CD4-positive, alpha-beta T cell (primary cell): ENCODE data around the gene PRELID2. TPM values are rescaled to one million over a fixed set of nuclear protein-coding genes. Genes with fewer than 3 reads are reported as not detected.

Experiments used
- ATAC-seq: fragments of 200-7000 bp; cut with Tn5 transposase; one replicate; pipeline ENCODE4 v1.10.0; 2022; ENCODE audit warnings: mild to moderate bottlenecking; ENCODE audit not compliant: poor library complexity
- CTCF ChIA-PET: fragments of 350-600 bp; sonication (Branson Sonifier 250); formaldehyde crosslinking; loops from one replicate; lab custom pipeline; 2021; ENCODE audit warnings: antibody characterized with exemption, inconsistent platforms; lab: Charles Lee
- POLR2A ChIA-PET: fragments of 350-600 bp; sonication (Branson Sonifier 250); formaldehyde crosslinking; loops from one replicate; lab custom pipeline; 2021; ENCODE audit warnings: antibody characterized with exemption, inconsistent platforms; lab: Charles Lee
- DNase-seq, 14 experiments: peaks; one replicate each; pipeline ENCODE4 v3.0.0-alpha.2; 2013 to 2020; ENCODE audit warnings: mixed read lengths in 2 of 14
- H3K27ac ChIP-seq, 2 donors: one replicate each; pipeline versions ENCODE4 v1.5.1 to v1.7.0; 2013; ENCODE audit warnings: low read length in 2 of 2, low read depth in 1 of 2, mild to moderate bottlenecking in 1 of 2
- H3K27me3 ChIP-seq, 2 experiments: 1 replicate in 1 of 2; 2 replicates in 1 of 2; pipeline versions ENCODE4 v1.6.1 to v1.7.0; 2013; ENCODE audit warnings: low read length in 2 of 2, control low read depth in 1 of 2, mild to moderate bottlenecking in 1 of 2, moderate library complexity in 1 of 2; ENCODE audit not compliant: insufficient read depth in 2 of 2, control insufficient read depth in 1 of 2
- H3K36me3 ChIP-seq: one replicate; pipeline ENCODE4 v1.6.1; 2013; ENCODE audit warnings: low read length, control low read depth; ENCODE audit not compliant: insufficient read depth
- H3K4me1 ChIP-seq: one replicate; pipeline ENCODE4 v1.6.1; 2013; ENCODE audit warnings: low read length, control low read depth; ENCODE audit not compliant: insufficient read depth
- H3K4me3 ChIP-seq: one replicate; pipeline ENCODE4 v1.5.1; 2013; ENCODE audit warnings: mild to moderate bottlenecking, low read length, moderate library complexity
- H3K9me3 ChIP-seq, 2 experiments: 1 replicate in 1 of 2; 2 replicates in 1 of 2; pipeline versions ENCODE4 v1.6.1 to v1.7.0; 2013; ENCODE audit warnings: low read length in 2 of 2, mild to moderate bottlenecking in 2 of 2, control low read depth in 1 of 2, moderate library complexity in 1 of 2; ENCODE audit not compliant: control insufficient read depth in 1 of 2, insufficient read depth in 1 of 2
- H3K27ac Mint-ChIP-seq: one replicate; pipeline ENCODE4 v1.8.0; 2020; ENCODE audit warnings: mixed read lengths
- H3K27me3 Mint-ChIP-seq: one replicate; pipeline ENCODE4 v1.8.0; 2021; ENCODE audit warnings: mixed read lengths
- H3K36me3 Mint-ChIP-seq: one replicate; pipeline ENCODE4 v1.8.0; 2021; ENCODE audit warnings: low read depth, mixed read lengths
- H3K4me1 Mint-ChIP-seq: one replicate; pipeline ENCODE4 v1.8.0; 2021; ENCODE audit warnings: low read depth, mixed read lengths
- H3K4me3 Mint-ChIP-seq: one replicate; pipeline ENCODE4 v1.8.0; 2020; ENCODE audit warnings: mild to moderate bottlenecking, mixed read lengths
- H3K9me3 Mint-ChIP-seq: one replicate; pipeline ENCODE4 v1.8.0; 2020; ENCODE audit warnings: mixed read lengths
- CTCF ChIP-seq: fragments of 200-600 bp; IDR thresholded peaks from one replicate; pipeline ENCODE4 v1.8.0; 2022; ENCODE audit warnings: antibody characterized with exemption, mild to moderate bottlenecking
- intact Hi-C, 2 experiments: fragments of 100-400 bp; cut with DNase I in 1 of 2; cut with micrococcal nuclease in 1 of 2; formaldehyde crosslinking; loops; one replicate each; pipeline versions ENCODE4 v1.15.1 to v1.9.0; 2023 to 2025; cut with DNase I, micrococcal nuclease
- total RNA-seq, 174 experiments: library from RNA in 2 of 174; stranded (reverse) in 2 of 174; gene quantifications; one replicate each; pipeline ENCODE4 v1.2.3 and lab custom pipeline; 2021 to 2026

The PRELID2 gene
- total RNA-seq, 2 experiments from 2014 or later: 0.44 to 0.56 TPM

GRCh38 chr5:145752534-145752933, 82.6 kb downstream of the PRELID2 start:
- POLR2A ChIA-PET: no interaction called here
- CTCF ChIA-PET: no interaction called here
- no peak for TF ChIP-seq CTCF
- Mint-ChIP-seq H3K4me3 (no peak overlapping the region), H3K4me1 (no peaks in the 10 kb centered on the region), H3K27me3 (no peaks in the 10 kb centered on the region), H3K36me3 (no peaks in the 10 kb centered on the region), H3K9me3 (peaks cover 3% of the 10 kb centered on the region), H3K27ac (no peak overlapping the region)
- intact Hi-C loops: no loop called here
- H3K27me3 ChIP-seq: no peaks in the 10 kb centered on the region
- H3K4me3 ChIP-seq: no peak overlapping the region
- H3K9me3 ChIP-seq: no peaks in the 10 kb centered on the region
- no peak for DNase-seq
- no peaks in the 10 kb centered on the region for H3K4me1 ChIP-seq
- H3K27ac ChIP-seq: no peak overlapping the region
- no peaks in the 10 kb centered on the region for H3K36me3 ChIP-seq
- no peak for ATAC-seq

GRCh38 chr5:145750199-145750598, 84.9 kb downstream of the PRELID2 start:
- Histone ChIP-seq H3K27ac (no peak overlapping the region), H3K4me3 (no peak overlapping the region), H3K9me3 (no peaks in the 10 kb centered on the region), H3K36me3 (no peaks in the 10 kb centered on the region), H3K27me3 (no peaks in the 10 kb centered on the region), H3K4me1 (no peaks in the 10 kb centered on the region)
- no peak overlapping the region for H3K27ac Mint-ChIP-seq
- peaks cover 3% of the 10 kb centered on the region for H3K9me3 Mint-ChIP-seq
- H3K4me1 Mint-ChIP-seq: no peaks in the 10 kb centered on the region
- intact Hi-C loops: no loop called here
- POLR2A ChIA-PET: no interaction called here
- TF ChIP-seq CTCF: no peak
- ATAC-seq (no peak), DNase-seq (no peak)
- CTCF ChIA-PET: no interaction called here
- H3K27me3 Mint-ChIP-seq: no peaks in the 10 kb centered on the region
- no peaks in the 10 kb centered on the region for H3K36me3 Mint-ChIP-seq
- no peak overlapping the region for H3K4me3 Mint-ChIP-seq

GRCh38 chr5:145743396-145744061, 91.6 kb downstream of the PRELID2 start:
- no peaks in the 10 kb centered on the region for H3K27me3 ChIP-seq
- CTCF ChIA-PET: no interaction called here
- TF ChIP-seq CTCF: no peak
- H3K36me3 ChIP-seq: no peaks in the 10 kb centered on the region
- Mint-ChIP-seq H3K36me3 (no peaks in the 10 kb centered on the region), H3K27ac (no peak overlapping the region), H3K9me3 (peaks cover 3% of the 10 kb centered on the region), H3K4me3 (no peak overlapping the region), H3K27me3 (no peaks in the 10 kb centered on the region), H3K4me1 (no peaks in the 10 kb centered on the region)
- no peak overlapping the region for H3K4me3 ChIP-seq
- ATAC-seq: peak; percentile 49
- POLR2A ChIA-PET: no interaction called here
- peak in 2 of 14 experiments; percentile 1 to 8 for DNase-seq
- peaks cover 0 to 8% of the 10 kb centered on the region in 2 experiments for H3K9me3 ChIP-seq
- no peak overlapping the region for H3K27ac ChIP-seq
- intact Hi-C loops: no loop called here
- H3K4me1 ChIP-seq: no peaks in the 10 kb centered on the region
